Caco-2 (cell line): ENCODE data around the gene CIAO2A. TPM values are rescaled to one million over a fixed set of nuclear protein-coding genes. Genes with fewer than 3 reads are reported as not detected.
A peak's percentile ranks its signal among the peaks of the same experiment; 100 is the strongest.

Experiments
- BruUV-seq: library from RNA; stranded (reverse); fragments of 400-500 nt; replicated peaks from 2 replicates; lab custom pipeline; 2021; lab: Mats Ljungman, UMichigan
- CTCF ChIA-PET: fragments of 300-600 bp; sonication (Branson Sonifier 250); formaldehyde crosslinking; loops from one replicate; lab custom pipeline; 2022; ENCODE audit warnings: antibody characterized with exemption; lab: Charles Lee
- POLR2A ChIA-PET: fragments of 300-600 bp; sonication (Branson Sonifier 250); formaldehyde crosslinking; loops from one replicate; lab custom pipeline; 2022; ENCODE audit warnings: antibody characterized with exemption; lab: Charles Lee
- DNase-seq, 2 experiments: peaks; one replicate each; pipeline versions ENCODE4 v3.0.0 to v3.0.0-alpha.2; 2020 to 2022
- H3K27me3 ChIP-seq: replicated peaks from 2 replicates; pipeline ENCODE4 v1.6.0; 2011; ENCODE audit warnings: low read length; ENCODE audit not compliant: control insufficient read depth, insufficient read depth
- H3K36me3 ChIP-seq: 2 replicates; pipeline ENCODE4 v1.5.1; 2011; ENCODE audit warnings: low read length; ENCODE audit not compliant: control insufficient read depth, insufficient read depth
- H3K4me1 ChIP-seq: fragments of 250-450 bp; sonication (Bioruptor Pico); 2 replicates; pipeline ENCODE4 v1.5.1; 2020; ENCODE audit warnings: mild to moderate bottlenecking
- H3K4me3 ChIP-seq: 2 replicates; pipeline ENCODE4 v1.5.1; 2011; ENCODE audit warnings: low read depth, mild to moderate bottlenecking, control low read depth, low read length
- H3K9me3 ChIP-seq: fragments of 250-450 bp; sonication (Bioruptor Pico); 2 replicates; pipeline ENCODE4 v1.5.1; 2020; ENCODE audit warnings: mild to moderate bottlenecking, moderate library complexity
- H3K27ac Mint-ChIP-seq: one replicate; pipeline ENCODE4 v1.8.0; 2022; ENCODE audit warnings: mixed read lengths; ENCODE audit not compliant: unreplicated experiment
- H3K27me3 Mint-ChIP-seq: one replicate; pipeline ENCODE4 v1.8.0; 2022; ENCODE audit warnings: mixed read lengths; ENCODE audit not compliant: insufficient read depth, unreplicated experiment
- H3K36me3 Mint-ChIP-seq: one replicate; pipeline ENCODE4 v1.8.0; 2022; ENCODE audit warnings: mild to moderate bottlenecking, mixed read lengths; ENCODE audit not compliant: insufficient read depth, unreplicated experiment
- H3K4me1 Mint-ChIP-seq: one replicate; pipeline ENCODE4 v1.8.0; 2022; ENCODE audit warnings: low read depth, mixed read lengths; ENCODE audit not compliant: unreplicated experiment
- H3K4me3 Mint-ChIP-seq: one replicate; pipeline ENCODE4 v1.8.0; 2022; ENCODE audit warnings: mild to moderate bottlenecking, moderate library complexity, mixed read lengths; ENCODE audit not compliant: unreplicated experiment
- H3K9me3 Mint-ChIP-seq: one replicate; pipeline ENCODE4 v1.8.0; 2022; ENCODE audit warnings: mixed read lengths; ENCODE audit not compliant: unreplicated experiment
- intact Hi-C: fragments of 100-400 bp; cut with micrococcal nuclease; formaldehyde crosslinking; loops from one replicate; pipeline ENCODE4 v1.10.0; 2022; ENCODE audit not compliant: unreplicated experiment
- total RNA-seq: library from RNA; stranded (reverse); gene quantifications from 2 replicates; pipeline ENCODE4 v1.2.3, GENCODE V29; 2022
- TF ChIP-seq, protein P1 (sequence below), 2 experiments: fragments of 200-600 bp in 1 of 2; IDR thresholded peaks; 1 replicate in 1 of 2; 2 replicates in 1 of 2; pipeline versions ENCODE4 v1.5.1 to v1.8.0; 2011 to 2022; ENCODE audit warnings: antibody characterized with exemption in 1 of 2, control low read depth in 1 of 2, inconsistent platforms in 1 of 2, low read depth in 1 of 2, low read length in 1 of 2, mild to moderate bottlenecking in 1 of 2, moderate library complexity in 1 of 2; ENCODE audit not compliant: insufficient read depth in 1 of 2, severe bottlenecking in 1 of 2, unreplicated experiment in 1 of 2

Gene CIAO2A
- total RNA-seq, 1 experiment from 2014 or later = 61.6 TPM

DNA sequence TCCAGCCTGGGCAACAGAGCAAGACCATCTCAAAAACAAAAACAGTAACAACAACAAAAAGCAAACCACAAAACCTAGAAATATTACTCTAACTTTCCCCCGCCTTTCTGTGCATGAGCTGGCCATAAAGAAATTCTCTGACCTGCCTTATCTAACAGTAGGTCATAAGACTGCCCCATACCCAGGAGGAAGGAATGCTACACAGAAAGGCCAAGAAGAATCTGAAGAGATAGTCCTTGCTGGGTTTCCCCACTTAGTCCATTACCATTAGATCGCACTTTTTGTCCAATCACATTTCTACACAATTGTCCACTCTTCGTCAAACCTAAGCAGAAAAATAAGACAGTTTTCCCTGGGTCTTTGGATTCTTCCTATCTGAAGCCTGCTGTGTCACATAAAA, 23.5 kb downstream of the CIAO2A start:
- Mint-ChIP-seq H3K27me3 (no peaks in the 10 kb centered on the region), H3K27ac (no peak overlapping the region), H3K36me3 (peaks cover 7% of the 10 kb centered on the region), H3K4me3 (no peak overlapping the region), H3K4me1 (peaks cover 5% of the 10 kb centered on the region), H3K9me3 (no peaks in the 10 kb centered on the region)
- DNase-seq = no peak
- no TSS peak for BruUV-seq
- Histone ChIP-seq H3K4me1 (peaks cover 22% of the 10 kb centered on the region), H3K36me3 (no peaks in the 10 kb centered on the region; the same call in 1 of the 2 replicates), H3K4me3 (no peak overlapping the region), H3K27me3 (no peaks in the 10 kb centered on the region), H3K9me3 (no peaks in the 10 kb centered on the region)
- ChIA-PET CTCF (interaction anchor here (1.0 to 1.3 kb wide), 3 partner anchors 20 to 460 kb away, joined by 3 to 4 read pairs (median 3); no protein-coding TSS in a partner anchor), POLR2A (no interaction called here)
- intact Hi-C loops = no loop called here
- TF ChIP-seq, protein P1, sequence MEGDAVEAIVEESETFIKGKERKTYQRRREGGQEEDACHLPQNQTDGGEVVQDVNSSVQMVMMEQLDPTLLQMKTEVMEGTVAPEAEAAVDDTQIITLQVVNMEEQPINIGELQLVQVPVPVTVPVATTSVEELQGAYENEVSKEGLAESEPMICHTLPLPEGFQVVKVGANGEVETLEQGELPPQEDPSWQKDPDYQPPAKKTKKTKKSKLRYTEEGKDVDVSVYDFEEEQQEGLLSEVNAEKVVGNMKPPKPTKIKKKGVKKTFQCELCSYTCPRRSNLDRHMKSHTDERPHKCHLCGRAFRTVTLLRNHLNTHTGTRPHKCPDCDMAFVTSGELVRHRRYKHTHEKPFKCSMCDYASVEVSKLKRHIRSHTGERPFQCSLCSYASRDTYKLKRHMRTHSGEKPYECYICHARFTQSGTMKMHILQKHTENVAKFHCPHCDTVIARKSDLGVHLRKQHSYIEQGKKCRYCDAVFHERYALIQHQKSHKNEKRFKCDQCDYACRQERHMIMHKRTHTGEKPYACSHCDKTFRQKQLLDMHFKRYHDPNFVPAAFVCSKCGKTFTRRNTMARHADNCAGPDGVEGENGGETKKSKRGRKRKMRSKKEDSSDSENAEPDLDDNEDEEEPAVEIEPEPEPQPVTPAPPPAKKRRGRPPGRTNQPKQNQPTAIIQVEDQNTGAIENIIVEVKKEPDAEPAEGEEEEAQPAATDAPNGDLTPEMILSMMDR (IDR thresholded peaks at IDR 0.05; ENCODE audit: insufficient read depth in 1 of 2, low read depth in 1 of 2, low read length in 1 of 2, severe bottlenecking in 1 of 2, unreplicated experiment in 1 of 2) = no peak

DNA sequence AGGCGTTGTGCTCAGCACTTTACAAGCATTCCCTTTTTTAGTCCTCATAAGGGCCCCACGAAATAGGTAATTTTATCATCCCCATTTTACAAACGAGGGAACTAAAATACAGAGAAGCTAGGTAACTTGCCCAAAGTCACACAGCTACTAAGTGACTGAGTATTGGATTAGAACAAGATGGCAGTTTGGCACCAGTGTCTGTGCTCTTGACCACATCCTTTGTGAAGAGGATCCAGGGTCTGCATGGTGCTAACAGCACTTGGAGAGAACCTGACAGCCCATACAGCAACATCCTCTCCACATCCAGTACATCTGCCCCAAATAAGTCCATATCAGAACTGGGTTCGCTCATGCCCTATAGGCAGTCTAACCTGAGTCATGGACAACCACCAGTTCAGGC, 25.5 kb downstream of the CIAO2A start:
- Mint-ChIP-seq H3K4me3 (no peak overlapping the region), H3K4me1 (peaks cover 5% of the 10 kb centered on the region), H3K9me3 (no peaks in the 10 kb centered on the region), H3K36me3 (no peaks in the 10 kb centered on the region), H3K27ac (no peak overlapping the region), H3K27me3 (no peaks in the 10 kb centered on the region)
- POLR2A ChIA-PET = no interaction called here
- CTCF ChIA-PET = interaction anchor here (0.7 to 1.8 kb wide), 4 partner anchors 18 to 316 kb away, joined by 3 to 29 read pairs (median 5); partner anchors contain the start of gene DAPK2
- H3K36me3 ChIP-seq = no peaks in the 10 kb centered on the region; the same call in 1 of the 2 replicates
- peaks cover 22% of the 10 kb centered on the region for H3K4me1 ChIP-seq
- DNase-seq = no peak
- no peak overlapping the region for H3K4me3 ChIP-seq
- no peaks in the 10 kb centered on the region for H3K27me3 ChIP-seq
- TF ChIP-seq, protein P1 (IDR thresholded peaks at IDR 0.05; ENCODE audit: insufficient read depth in 1 of 2, low read depth in 1 of 2, low read length in 1 of 2, severe bottlenecking in 1 of 2, unreplicated experiment in 1 of 2) = no peak
- no peaks in the 10 kb centered on the region for H3K9me3 ChIP-seq
- BruUV-seq = no TSS peak
- intact Hi-C loops = no loop called here

- peaks cover 5% of the 10 kb centered on the region for H3K4me1 Mint-ChIP-seq
- Histone ChIP-seq H3K9me3 (no peaks in the 10 kb centered on the region), H3K4me3 (no peak overlapping the region), H3K27me3 (no peaks in the 10 kb centered on the region), H3K36me3 (no peaks in the 10 kb centered on the region; the same call in 1 of the 2 replicates), H3K4me1 (peaks cover 19% of the 10 kb centered on the region)
- no peaks in the 10 kb centered on the region for H3K36me3 Mint-ChIP-seq
- CTCF ChIA-PET = interaction anchor here (1.3 to 1.8 kb wide), 3 partner anchors 17 to 315 kb away, joined by 4 to 29 read pairs (median 6); partner anchors contain the start of gene DAPK2
- DNase-seq = peak; percentile 58 to 77
- TF ChIP-seq, protein P1 (IDR thresholded peaks at IDR 0.05; ENCODE audit: insufficient read depth in 1 of 2, low read depth in 1 of 2, low read length in 1 of 2, severe bottlenecking in 1 of 2, unreplicated experiment in 1 of 2) = peak; percentile 66 to 77
- no peaks in the 10 kb centered on the region for H3K27me3 Mint-ChIP-seq
- no peak overlapping the region for H3K4me3 Mint-ChIP-seq
- no peaks in the 10 kb centered on the region for H3K9me3 Mint-ChIP-seq
- BruUV-seq = no TSS peak
- no peak overlapping the region for H3K27ac Mint-ChIP-seq
- POLR2A ChIA-PET = no interaction called here
- intact Hi-C loops = loop anchor here (1.0 to 2.0 kb wide), 4 partner anchors 123 to 457 kb away; no protein-coding TSS in a partner anchor
Observed at GRCh38 chr15:64067564-64068030, 26.0 kb downstream of the CIAO2A start.
